ENCODE data around the gene JARID2. TPM values are rescaled to one million over a fixed set of nuclear protein-coding genes. Genes with fewer than 3 reads are reported as not detected.

JARID2 gene
- total and polyA plus RNA-seq, 2 of the 13 experiments (the other 11 are each of a cell fraction or from before 2014, with no cell fraction given), result 7.5 to 10.3 TPM

- no peak; the same call in 1 of the 2 replicates for TF ChIP-seq BCL3 (CRISPR knock-in tag; IDR thresholded peaks at IDR 0.05)
- TF ChIP-seq ERF (CRISPR knock-in tag; IDR thresholded peaks at IDR 0.05), result no peak
- TF ChIP-seq ZNF674 (CRISPR knock-in tag; IDR thresholded peaks at IDR 0.05; ENCODE audit: low read depth), result no peak
- TF ChIP-seq DNMT1 (CRISPR knock-in tag; IDR thresholded peaks at IDR 0.05), result no peak
- TF ChIP-seq ELF3 (CRISPR knock-in tag; IDR thresholded peaks at IDR 0.05), result peak; percentile 64; the same call in 1 of the 2 replicates
- 0 out of 2 replicates have a peak, but pooled peaks have one; percentile 52 for TF ChIP-seq ZNF234 (CRISPR knock-in tag; conservative IDR thresholded peaks at IDR 0.05)
- no peak for TF ChIP-seq NFYB (CRISPR knock-in tag; IDR thresholded peaks at IDR 0.05)
- TF ChIP-seq, protein P1, sequence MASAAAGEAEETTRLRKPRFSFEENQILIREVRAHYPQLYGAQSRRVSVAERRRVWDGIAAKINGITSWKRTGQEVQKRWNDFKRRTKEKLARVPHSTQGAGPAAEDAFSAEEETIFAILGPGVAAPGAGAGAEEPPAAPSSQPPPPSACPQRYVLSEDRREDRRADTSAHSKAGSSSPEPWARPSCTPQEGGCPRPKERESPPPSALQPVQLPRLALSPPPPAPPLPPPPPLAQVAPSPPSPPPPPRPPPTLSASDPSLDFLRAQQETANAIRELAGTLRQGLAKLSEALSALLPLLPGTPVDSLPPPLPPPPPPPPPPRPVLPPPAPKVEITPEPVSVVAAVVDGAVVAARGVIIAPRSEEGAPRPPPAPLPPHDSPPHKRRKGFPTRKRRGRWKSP (CRISPR knock-in tag; IDR thresholded peaks at IDR 0.05), result no peak
- TF ChIP-seq, protein P2, sequence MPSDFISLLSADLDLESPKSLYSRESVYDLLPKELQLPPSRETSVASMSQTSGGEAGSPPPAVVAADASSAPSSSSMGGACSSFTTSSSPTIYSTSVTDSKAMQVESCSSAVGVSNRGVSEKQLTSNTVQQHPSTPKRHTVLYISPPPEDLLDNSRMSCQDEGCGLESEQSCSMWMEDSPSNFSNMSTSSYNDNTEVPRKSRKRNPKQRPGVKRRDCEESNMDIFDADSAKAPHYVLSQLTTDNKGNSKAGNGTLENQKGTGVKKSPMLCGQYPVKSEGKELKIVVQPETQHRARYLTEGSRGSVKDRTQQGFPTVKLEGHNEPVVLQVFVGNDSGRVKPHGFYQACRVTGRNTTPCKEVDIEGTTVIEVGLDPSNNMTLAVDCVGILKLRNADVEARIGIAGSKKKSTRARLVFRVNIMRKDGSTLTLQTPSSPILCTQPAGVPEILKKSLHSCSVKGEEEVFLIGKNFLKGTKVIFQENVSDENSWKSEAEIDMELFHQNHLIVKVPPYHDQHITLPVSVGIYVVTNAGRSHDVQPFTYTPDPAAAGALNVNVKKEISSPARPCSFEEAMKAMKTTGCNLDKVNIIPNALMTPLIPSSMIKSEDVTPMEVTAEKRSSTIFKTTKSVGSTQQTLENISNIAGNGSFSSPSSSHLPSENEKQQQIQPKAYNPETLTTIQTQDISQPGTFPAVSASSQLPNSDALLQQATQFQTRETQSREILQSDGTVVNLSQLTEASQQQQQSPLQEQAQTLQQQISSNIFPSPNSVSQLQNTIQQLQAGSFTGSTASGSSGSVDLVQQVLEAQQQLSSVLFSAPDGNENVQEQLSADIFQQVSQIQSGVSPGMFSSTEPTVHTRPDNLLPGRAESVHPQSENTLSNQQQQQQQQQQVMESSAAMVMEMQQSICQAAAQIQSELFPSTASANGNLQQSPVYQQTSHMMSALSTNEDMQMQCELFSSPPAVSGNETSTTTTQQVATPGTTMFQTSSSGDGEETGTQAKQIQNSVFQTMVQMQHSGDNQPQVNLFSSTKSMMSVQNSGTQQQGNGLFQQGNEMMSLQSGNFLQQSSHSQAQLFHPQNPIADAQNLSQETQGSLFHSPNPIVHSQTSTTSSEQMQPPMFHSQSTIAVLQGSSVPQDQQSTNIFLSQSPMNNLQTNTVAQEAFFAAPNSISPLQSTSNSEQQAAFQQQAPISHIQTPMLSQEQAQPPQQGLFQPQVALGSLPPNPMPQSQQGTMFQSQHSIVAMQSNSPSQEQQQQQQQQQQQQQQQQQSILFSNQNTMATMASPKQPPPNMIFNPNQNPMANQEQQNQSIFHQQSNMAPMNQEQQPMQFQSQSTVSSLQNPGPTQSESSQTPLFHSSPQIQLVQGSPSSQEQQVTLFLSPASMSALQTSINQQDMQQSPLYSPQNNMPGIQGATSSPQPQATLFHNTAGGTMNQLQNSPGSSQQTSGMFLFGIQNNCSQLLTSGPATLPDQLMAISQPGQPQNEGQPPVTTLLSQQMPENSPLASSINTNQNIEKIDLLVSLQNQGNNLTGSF (CRISPR knock-in tag; IDR thresholded peaks at IDR 0.05), result no peak
- TF ChIP-seq, protein P3, sequence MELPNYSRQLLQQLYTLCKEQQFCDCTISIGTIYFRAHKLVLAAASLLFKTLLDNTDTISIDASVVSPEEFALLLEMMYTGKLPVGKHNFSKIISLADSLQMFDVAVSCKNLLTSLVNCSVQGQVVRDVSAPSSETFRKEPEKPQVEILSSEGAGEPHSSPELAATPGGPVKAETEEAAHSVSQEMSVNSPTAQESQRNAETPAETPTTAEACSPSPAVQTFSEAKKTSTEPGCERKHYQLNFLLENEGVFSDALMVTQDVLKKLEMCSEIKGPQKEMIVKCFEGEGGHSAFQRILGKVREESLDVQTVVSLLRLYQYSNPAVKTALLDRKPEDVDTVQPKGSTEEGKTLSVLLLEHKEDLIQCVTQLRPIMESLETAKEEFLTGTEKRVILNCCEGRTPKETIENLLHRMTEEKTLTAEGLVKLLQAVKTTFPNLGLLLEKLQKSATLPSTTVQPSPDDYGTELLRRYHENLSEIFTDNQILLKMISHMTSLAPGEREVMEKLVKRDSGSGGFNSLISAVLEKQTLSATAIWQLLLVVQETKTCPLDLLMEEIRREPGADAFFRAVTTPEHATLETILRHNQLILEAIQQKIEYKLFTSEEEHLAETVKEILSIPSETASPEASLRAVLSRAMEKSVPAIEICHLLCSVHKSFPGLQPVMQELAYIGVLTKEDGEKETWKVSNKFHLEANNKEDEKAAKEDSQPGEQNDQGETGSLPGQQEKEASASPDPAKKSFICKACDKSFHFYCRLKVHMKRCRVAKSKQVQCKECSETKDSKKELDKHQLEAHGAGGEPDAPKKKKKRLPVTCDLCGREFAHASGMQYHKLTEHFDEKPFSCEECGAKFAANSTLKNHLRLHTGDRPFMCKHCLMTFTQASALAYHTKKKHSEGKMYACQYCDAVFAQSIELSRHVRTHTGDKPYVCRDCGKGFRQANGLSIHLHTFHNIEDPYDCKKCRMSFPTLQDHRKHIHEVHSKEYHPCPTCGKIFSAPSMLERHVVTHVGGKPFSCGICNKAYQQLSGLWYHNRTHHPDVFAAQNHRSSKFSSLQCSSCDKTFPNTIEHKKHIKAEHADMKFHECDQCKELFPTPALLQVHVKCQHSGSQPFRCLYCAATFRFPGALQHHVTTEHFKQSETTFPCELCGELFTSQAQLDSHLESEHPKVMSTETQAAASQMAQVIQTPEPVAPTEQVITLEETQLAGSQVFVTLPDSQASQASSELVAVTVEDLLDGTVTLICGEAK (IDR thresholded peaks at IDR 0.05), result no peak
- TF ChIP-seq, protein P3 (CRISPR knock-in tag; IDR thresholded peaks at IDR 0.05), result no peak
Measured at GRCh38 chr6:15248451-15249370, 2.8 kb downstream of the JARID2 start (continued).

Data from HepG2 (cell line).